Smooth muscle cell (in vitro differentiated cells): ENCODE results near the gene MMP8. TPM values are rescaled to one million over a fixed set of nuclear protein-coding genes. Genes with fewer than 3 reads are reported as not detected.

Source experiments
- DNase-seq: peaks from one replicate; lab custom pipeline; 2025; ENCODE audit not compliant: unreplicated experiment; lab: John Stamatoyannopoulos, UW
- H2AFZ ChIP-seq: fragments of 200-600 bp; sonication (generic); 2 replicates; pipeline ENCODE4 v1.6.0; 2016; ENCODE audit warnings: antibody characterized with exemption, low read depth, mild to moderate bottlenecking
- H3F3A ChIP-seq: fragments of 200-600 bp; sonication (generic); 2 replicates; pipeline ENCODE4 v1.6.0; 2017; ENCODE audit warnings: antibody characterized with exemption, low read depth
- H3K27ac ChIP-seq: fragments of 200-600 bp; sonication (generic); 2 replicates; pipeline ENCODE4 v1.5.1; 2016; ENCODE audit warnings: low read depth, mild to moderate bottlenecking
- H3K27me3 ChIP-seq: fragments of 200-600 bp; sonication (generic); 2 replicates; pipeline ENCODE4 v1.6.1; 2016; ENCODE audit warnings: low read depth, mild to moderate bottlenecking
- H3K36me3 ChIP-seq: fragments of 200-600 bp; sonication (generic); 2 replicates; pipeline ENCODE4 v1.5.1; 2016; ENCODE audit warnings: low read depth
- H3K4me1 ChIP-seq: fragments of 200-600 bp; sonication (generic); 2 replicates; pipeline ENCODE4 v1.5.1; 2016; ENCODE audit warnings: low read depth
- H3K4me2 ChIP-seq: fragments of 200-600 bp; sonication (generic); 2 replicates; pipeline ENCODE4 v1.6.0; 2016; ENCODE audit warnings: mild to moderate bottlenecking
- H3K4me3 ChIP-seq: fragments of 200-600 bp; sonication (generic); 2 replicates; pipeline ENCODE4 v1.5.1; 2016; ENCODE audit warnings: mild to moderate bottlenecking
- H3K79me2 ChIP-seq: fragments of 200-600 bp; sonication (generic); 2 replicates; pipeline ENCODE4 v1.6.0; 2016; ENCODE audit warnings: low read depth, mild to moderate bottlenecking
- H3K9ac ChIP-seq: fragments of 200-600 bp; sonication (generic); 2 replicates; pipeline ENCODE4 v1.6.0; 2016; ENCODE audit warnings: low read depth
- H3K9me3 ChIP-seq: fragments of 200-600 bp; sonication (generic); replicated peaks from 2 replicates; pipeline ENCODE4 v1.5.1; 2016; ENCODE audit warnings: low read depth
- H4K20me1 ChIP-seq: fragments of 200-600 bp; sonication (generic); 2 replicates; pipeline ENCODE4 v1.6.0; 2016; ENCODE audit warnings: low read depth
- WGBS: methylation state at CpG from one replicate; pipeline ENCODE4 v1.1.7; 2016; ENCODE audit warnings: low lambda C conversion rate; 5-methylcytosine and 5-hydroxymethylcytosine counted together
- polyA plus RNA-seq: library from polyadenylated mRNA; unstranded; fragments of >200 nt; fragmentation: Nextera tagmentation; extraction: Ambion mirVana; gene quantifications from 2 replicates; pipeline ENCODE4 v1.2.1, GENCODE V29; 2016
- total RNA-seq: library from RNA; depleted of rRNA; stranded (reverse); fragments of >200 nt; gene quantifications from 2 replicates; pipeline ENCODE4 v1.2.3, GENCODE V29; 2014
- TF ChIP-seq, protein P1 (sequence below): fragments of 200-600 bp; sonication (generic); IDR thresholded peaks from 2 replicates; pipeline ENCODE4 v1.5.1; 2017; ENCODE audit warnings: borderline replicate concordance, mild to moderate bottlenecking, antibody characterized with exemption; ENCODE audit not compliant: insufficient read depth, poor library complexity, severe bottlenecking

The MMP8 gene
- total and polyA plus RNA-seq, 2 experiments from 2014 or later: 0.81 TPM; not detected in 1

DNA sequence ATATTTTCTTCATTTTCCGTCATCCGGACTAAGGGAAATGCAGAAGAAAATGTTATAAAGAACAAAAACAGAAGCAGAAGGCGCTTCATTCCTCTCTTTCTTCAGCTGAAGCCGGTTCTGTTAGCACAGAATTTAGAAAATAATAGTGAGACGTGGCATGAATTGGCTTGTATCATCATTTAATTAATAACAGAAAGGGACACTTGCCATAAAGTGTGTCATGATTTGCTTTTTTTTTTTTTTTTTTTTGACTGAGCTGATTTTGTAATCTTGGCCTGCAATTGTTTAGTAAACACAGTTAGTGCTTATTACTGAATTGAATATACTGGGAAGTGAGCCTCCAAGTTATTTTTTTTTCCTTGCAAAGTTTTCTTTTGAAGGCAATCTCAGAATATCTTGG lies 19.1 kb downstream of the MMP8 start, which contains the start of gene MMP27:
TSS of gene MMP27 (minus strand) at position 144 of the 400 bp plus-strand sequence. CDS start at position 89, 55 bp downstream.
- no peak within 1 kb of the TSS for H3K9ac ChIP-seq
- H4K20me1 ChIP-seq: no peaks in the 10 kb centered on the region
- no peaks in the 10 kb centered on the region for H3K27me3 ChIP-seq
- no peak for DNase-seq
- H3K27ac ChIP-seq: no peak within 1 kb of the TSS
- H3K4me3 ChIP-seq: no peak within 1 kb of the TSS
- WGBS: 74% methylated on average over 5 of the region's 5 CpGs
- H2AFZ ChIP-seq: peak within 1 kb of the TSS; percentile 60
- H3K4me1 ChIP-seq: no peaks in the 10 kb centered on the region
- H3K4me2 ChIP-seq: no peak within 1 kb of the TSS
- TF ChIP-seq, protein P1, sequence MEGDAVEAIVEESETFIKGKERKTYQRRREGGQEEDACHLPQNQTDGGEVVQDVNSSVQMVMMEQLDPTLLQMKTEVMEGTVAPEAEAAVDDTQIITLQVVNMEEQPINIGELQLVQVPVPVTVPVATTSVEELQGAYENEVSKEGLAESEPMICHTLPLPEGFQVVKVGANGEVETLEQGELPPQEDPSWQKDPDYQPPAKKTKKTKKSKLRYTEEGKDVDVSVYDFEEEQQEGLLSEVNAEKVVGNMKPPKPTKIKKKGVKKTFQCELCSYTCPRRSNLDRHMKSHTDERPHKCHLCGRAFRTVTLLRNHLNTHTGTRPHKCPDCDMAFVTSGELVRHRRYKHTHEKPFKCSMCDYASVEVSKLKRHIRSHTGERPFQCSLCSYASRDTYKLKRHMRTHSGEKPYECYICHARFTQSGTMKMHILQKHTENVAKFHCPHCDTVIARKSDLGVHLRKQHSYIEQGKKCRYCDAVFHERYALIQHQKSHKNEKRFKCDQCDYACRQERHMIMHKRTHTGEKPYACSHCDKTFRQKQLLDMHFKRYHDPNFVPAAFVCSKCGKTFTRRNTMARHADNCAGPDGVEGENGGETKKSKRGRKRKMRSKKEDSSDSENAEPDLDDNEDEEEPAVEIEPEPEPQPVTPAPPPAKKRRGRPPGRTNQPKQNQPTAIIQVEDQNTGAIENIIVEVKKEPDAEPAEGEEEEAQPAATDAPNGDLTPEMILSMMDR: no peak
- H3F3A ChIP-seq: no peaks in the 10 kb centered on the region
- H3K79me2 ChIP-seq: no peaks in the 10 kb centered on the region
- H3K9me3 ChIP-seq: no peaks in the 10 kb centered on the region
- no peaks in the 10 kb centered on the region for H3K36me3 ChIP-seq

DNA sequence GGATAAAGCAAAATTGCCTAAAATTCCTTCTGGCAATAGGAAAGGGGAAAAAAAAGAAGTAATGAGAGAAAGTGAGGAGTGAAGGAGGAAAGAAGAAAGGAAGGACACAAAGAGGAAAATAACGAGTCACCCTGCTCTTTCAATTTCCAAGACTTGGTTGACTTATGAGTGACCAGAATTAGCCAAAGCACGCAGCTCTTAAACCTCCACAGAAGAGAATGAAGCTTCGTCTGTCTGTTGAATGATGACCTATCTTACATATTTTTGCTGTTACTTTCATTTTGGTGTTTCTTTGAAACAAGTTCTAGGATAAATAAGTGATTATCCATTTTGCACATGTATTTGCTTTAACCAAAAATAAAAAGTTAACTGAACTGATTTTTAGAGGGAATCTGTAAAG lies 19.9 kb downstream of the MMP8 start:
- no peaks in the 10 kb centered on the region for H3K79me2 ChIP-seq
- H3K4me2 ChIP-seq: no peak overlapping the region
- no peaks in the 10 kb centered on the region for H3F3A ChIP-seq
- no peak overlapping the region for H2AFZ ChIP-seq
- H3K9ac ChIP-seq: no peak overlapping the region
- no peaks in the 10 kb centered on the region for H4K20me1 ChIP-seq
- no peak overlapping the region for H3K4me3 ChIP-seq
- no peaks in the 10 kb centered on the region for H3K9me3 ChIP-seq
- H3K36me3 ChIP-seq: no peaks in the 10 kb centered on the region
- TF ChIP-seq, protein P1: no peak
- DNase-seq: no peak
- 85% methylated on average over 3 of the region's 3 CpGs for WGBS
- no peaks in the 10 kb centered on the region for H3K27me3 ChIP-seq
- no peak overlapping the region for H3K27ac ChIP-seq
- H3K4me1 ChIP-seq: no peaks in the 10 kb centered on the region

DNA sequence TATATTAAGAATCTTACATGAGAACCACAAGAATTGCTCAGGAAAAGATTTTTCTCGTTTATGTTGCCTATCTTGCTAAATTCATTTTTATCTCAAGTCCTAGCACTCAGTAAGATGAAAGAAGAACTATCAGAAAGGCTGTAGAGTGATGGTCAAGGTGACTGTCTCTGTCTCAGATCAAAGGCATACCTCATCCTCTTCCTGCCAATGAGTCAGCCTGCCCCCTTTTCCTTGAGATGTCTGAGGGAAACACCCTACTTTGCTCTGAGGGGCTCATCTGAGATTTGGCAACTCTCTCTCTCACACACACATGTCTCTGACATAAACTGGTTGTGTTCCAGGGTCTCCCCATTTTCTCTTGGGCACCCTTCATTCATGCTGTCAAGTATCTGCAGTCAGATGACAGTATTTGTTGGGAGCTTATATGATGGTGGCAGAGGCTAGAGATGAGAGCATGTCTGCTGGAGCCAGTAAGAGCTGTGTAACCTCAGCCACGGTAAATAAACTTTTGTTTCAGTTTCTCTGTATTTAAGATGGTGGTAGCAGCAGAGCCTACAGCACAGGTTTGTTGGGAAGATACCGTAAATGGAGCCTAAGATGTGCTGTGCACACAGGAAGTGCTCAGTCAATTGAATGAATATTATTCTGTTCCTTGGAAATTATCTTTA lies 20.8 kb downstream of the MMP8 start:
- TF ChIP-seq, protein P1: no peak
- Histone ChIP-seq H3K4me1 (no peaks in the 10 kb centered on the region), H3K4me2 (no peak overlapping the region), H3K27ac (no peak overlapping the region), H3K4me3 (no peak overlapping the region), H3K9ac (no peak overlapping the region), H3K36me3 (no peaks in the 10 kb centered on the region), H2AFZ (no peak overlapping the region), H3K79me2 (no peaks in the 10 kb centered on the region), H4K20me1 (no peaks in the 10 kb centered on the region), H3F3A (no peaks in the 10 kb centered on the region), H3K27me3 (no peaks in the 10 kb centered on the region), H3K9me3 (no peaks in the 10 kb centered on the region)
- DNase-seq: no peak
- 88% methylated on average over 3 of the region's 3 CpGs for WGBS

DNA sequence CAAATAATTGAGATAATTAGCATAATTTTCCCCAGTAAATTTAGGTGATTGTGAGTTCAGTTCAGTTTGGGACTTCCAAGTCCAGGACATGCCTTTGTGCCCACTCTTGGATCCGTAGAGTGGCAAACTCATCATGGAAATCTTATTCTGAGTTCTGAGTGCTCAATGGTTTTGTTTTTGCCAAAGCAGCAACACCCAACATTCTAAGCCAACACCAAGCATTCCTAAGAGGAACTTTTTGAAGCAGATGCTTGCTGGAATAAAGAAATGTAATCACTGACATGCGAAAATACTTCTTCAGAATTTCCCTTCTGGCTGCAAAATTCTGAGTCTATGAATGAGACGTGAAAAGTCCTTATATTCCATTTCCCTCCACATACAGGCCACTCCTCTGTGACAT lies 29.6 kb downstream of the MMP8 start:
- Histone ChIP-seq H3K79me2 (no peaks in the 10 kb centered on the region), H2AFZ (no peak overlapping the region), H3K27me3 (no peaks in the 10 kb centered on the region), H3K9ac (no peak overlapping the region), H3K4me1 (no peaks in the 10 kb centered on the region), H3K4me2 (no peak overlapping the region), H3K4me3 (no peak overlapping the region), H3K9me3 (no peaks in the 10 kb centered on the region), H4K20me1 (no peaks in the 10 kb centered on the region), H3F3A (no peaks in the 10 kb centered on the region), H3K27ac (no peak overlapping the region), H3K36me3 (no peaks in the 10 kb centered on the region)
- TF ChIP-seq, protein P1: no peak
- 90% methylated on average over 3 of the region's 3 CpGs for WGBS
- DNase-seq: no peak
